Kidney epithelial cell (primary cell): ENCODE measurements around the gene CMAS. TPM values are rescaled to one million over a fixed set of nuclear protein-coding genes. Genes with fewer than 3 reads are reported as not detected.
"Not testable (repeated sequence)": the region's sequence is repeated elsewhere in the genome, so short reads cannot be mapped to it uniquely, and the experiment has no call there.

Source experiments
- DNase-seq: peaks from one replicate; pipeline ENCODE4 v3.0.0-alpha.2; 2010; ENCODE audit warnings: low read depth
- H3K27me3 ChIP-seq: 2 replicates; pipeline ENCODE4 v1.6.0; 2011; ENCODE audit warnings: low read length; ENCODE audit not compliant: control insufficient read depth, insufficient read depth
- H3K36me3 ChIP-seq: 2 replicates; pipeline ENCODE4 v1.5.1; 2011; ENCODE audit warnings: low read length; ENCODE audit not compliant: control insufficient read depth, insufficient read depth
- H3K4me3 ChIP-seq: 2 replicates; pipeline ENCODE4 v1.5.1; 2011; ENCODE audit warnings: low read depth, mild to moderate bottlenecking, control low read depth, low read length
- total RNA-seq: library from RNA; depleted of rRNA; stranded (reverse); fragments of >200 nt; gene quantifications from 2 replicates; pipeline ENCODE4 v1.2.3, GENCODE V29; 2015
- TF ChIP-seq, protein P1 (sequence below): IDR thresholded peaks from 2 replicates; pipeline ENCODE4 v1.5.1; 2011; ENCODE audit warnings: mild to moderate bottlenecking, moderate library complexity, low read length, control low read depth, inconsistent platforms; ENCODE audit not compliant: insufficient read depth, poor library complexity, severe bottlenecking

CMAS gene
- total RNA-seq, 1 donor from 2014 or later: 30.2 TPM

GRCh38 chr12:22048351-22049041 lies 2.5 kb downstream of the CMAS start:
- no peak for DNase-seq
- TF ChIP-seq, protein P1, sequence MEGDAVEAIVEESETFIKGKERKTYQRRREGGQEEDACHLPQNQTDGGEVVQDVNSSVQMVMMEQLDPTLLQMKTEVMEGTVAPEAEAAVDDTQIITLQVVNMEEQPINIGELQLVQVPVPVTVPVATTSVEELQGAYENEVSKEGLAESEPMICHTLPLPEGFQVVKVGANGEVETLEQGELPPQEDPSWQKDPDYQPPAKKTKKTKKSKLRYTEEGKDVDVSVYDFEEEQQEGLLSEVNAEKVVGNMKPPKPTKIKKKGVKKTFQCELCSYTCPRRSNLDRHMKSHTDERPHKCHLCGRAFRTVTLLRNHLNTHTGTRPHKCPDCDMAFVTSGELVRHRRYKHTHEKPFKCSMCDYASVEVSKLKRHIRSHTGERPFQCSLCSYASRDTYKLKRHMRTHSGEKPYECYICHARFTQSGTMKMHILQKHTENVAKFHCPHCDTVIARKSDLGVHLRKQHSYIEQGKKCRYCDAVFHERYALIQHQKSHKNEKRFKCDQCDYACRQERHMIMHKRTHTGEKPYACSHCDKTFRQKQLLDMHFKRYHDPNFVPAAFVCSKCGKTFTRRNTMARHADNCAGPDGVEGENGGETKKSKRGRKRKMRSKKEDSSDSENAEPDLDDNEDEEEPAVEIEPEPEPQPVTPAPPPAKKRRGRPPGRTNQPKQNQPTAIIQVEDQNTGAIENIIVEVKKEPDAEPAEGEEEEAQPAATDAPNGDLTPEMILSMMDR: no peak
- no peaks in the 10 kb centered on the region for H3K27me3 ChIP-seq
- H3K36me3 ChIP-seq: no peaks in the 10 kb centered on the region
- H3K4me3 ChIP-seq: no peak overlapping the region

DNA sequence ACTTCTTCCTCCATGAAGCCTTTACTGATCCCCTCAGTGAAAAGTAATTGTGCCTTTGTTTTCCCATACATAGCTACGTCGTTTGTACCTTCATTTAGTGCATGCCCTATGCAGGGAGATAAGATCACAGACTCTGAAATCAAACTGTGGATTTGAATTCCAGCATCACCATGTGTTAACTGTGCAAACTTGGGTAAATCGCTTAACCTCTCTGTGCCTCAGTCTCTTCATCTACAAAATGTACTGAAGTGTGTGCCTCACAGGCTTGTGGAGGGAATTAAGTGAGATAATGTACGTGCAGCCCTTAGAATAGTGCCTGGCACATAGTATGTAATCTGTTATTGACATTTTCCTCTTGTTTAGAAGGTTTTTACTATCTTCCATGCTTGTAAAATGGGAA lies 4.1 kb downstream of the CMAS start:
- Histone ChIP-seq H3K36me3 (no peaks in the 10 kb centered on the region), H3K27me3 (no peaks in the 10 kb centered on the region), H3K4me3 (no peak overlapping the region)
- TF ChIP-seq, protein P1: no peak
- DNase-seq: no peak

DNA sequence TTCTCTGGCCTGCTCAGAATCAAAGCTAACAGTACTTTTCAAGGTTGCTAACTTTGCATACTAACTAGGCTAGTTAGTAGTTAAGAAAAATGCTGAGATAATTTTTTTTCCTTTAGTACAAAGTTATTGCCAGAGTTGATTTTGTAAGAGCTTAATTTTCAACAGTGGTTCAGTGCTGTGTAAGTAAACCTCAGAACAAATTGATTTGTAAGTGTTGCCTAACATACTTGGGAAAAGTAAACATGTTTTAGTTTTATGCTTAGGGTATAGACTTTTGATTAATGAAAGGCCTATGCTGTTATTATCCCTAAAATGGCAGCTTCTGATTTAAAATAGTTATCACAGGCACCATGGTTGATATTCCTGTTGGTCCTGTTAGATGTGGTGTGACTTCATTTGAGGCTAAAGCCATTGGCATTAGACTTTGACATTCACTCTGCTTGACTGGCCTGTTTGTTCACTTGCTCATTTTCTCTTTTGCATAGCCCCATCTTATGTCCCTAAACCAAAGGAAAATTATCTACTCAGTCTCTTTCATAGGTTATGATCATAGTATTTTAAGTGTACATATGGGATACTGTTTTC lies 5.2 kb downstream of the CMAS start:
- no peaks in the 10 kb centered on the region for H3K27me3 ChIP-seq
- no peaks in the 10 kb centered on the region for H3K36me3 ChIP-seq
- no peak overlapping the region for H3K4me3 ChIP-seq
- TF ChIP-seq, protein P1: no peak
- DNase-seq: no peak

DNA sequence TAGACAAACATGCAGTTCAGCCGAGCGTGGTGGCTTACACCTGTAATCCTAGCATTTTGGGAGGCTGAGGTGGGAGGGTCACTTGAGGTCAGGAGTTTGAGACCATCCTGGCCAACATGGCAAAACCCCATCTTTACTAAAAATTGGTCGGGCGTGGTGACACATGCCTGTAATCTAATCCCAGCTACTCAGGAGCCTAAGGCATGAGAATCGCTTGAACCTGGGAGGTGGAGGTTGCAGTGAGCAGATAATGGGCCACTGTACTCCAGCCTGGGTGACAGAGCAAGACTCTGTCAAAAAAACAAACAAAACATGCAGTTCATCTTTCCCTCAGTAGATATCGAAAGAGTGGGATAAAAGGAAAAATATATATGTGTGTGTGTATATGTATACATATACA lies 7.0 kb downstream of the CMAS start:
- H3K4me3 ChIP-seq, DNase-seq, H3K27me3 ChIP-seq, H3K36me3 ChIP-seq: not testable (repeated sequence)

- TF ChIP-seq, protein P1: no peak
- no peak for DNase-seq
- H3K27me3 ChIP-seq: no peaks in the 10 kb centered on the region
- H3K36me3 ChIP-seq: no peaks in the 10 kb centered on the region
- no peak overlapping the region for H3K4me3 ChIP-seq
These were observed 8.1 kb downstream of the CMAS start for GRCh38 chr12:22054155-22054554.

- DNase-seq: no peak
- H3K4me3 ChIP-seq: no peak overlapping the region
- H3K27me3 ChIP-seq: no peaks in the 10 kb centered on the region
- TF ChIP-seq, protein P1: no peak
- H3K36me3 ChIP-seq: no peaks in the 10 kb centered on the region
These were observed 10.6 kb downstream of the CMAS start for GRCh38 chr12:22056607-22057006.
